PC-9 (cell line): Measurements from ENCODE around the gene B4GALNT3. TPM values are rescaled to one million over a fixed set of nuclear protein-coding genes. Genes with fewer than 3 reads are reported as not detected.
A peak's percentile ranks its signal among the peaks of the same experiment; 100 is the strongest.

Experiments used
- BruUV-seq: library from RNA; stranded (reverse); fragments of 400-500 nt; replicated peaks from 2 replicates; lab custom pipeline; 2021; lab: Mats Ljungman, UMichigan
- CTCF ChIA-PET: fragments of 300-600 bp; sonication (Branson Sonifier 250); formaldehyde crosslinking; loops from one replicate; lab custom pipeline; 2022; ENCODE audit warnings: antibody characterized with exemption; lab: Charles Lee
- POLR2A ChIA-PET: fragments of 300-600 bp; sonication (Branson Sonifier 250); formaldehyde crosslinking; loops from one replicate; lab custom pipeline; 2022; ENCODE audit warnings: antibody characterized with exemption; ENCODE audit not compliant: unreplicated experiment; lab: Charles Lee
- DNase-seq, 2 experiments: peaks; one replicate each; pipeline versions ENCODE4 v3.0.0 to v3.0.0-alpha.2; 2015 to 2022; ENCODE audit warnings: mixed read lengths in 1 of 2
- H2AFZ ChIP-seq: fragments of 200-600 bp; sonication (generic); 2 replicates; pipeline ENCODE4 v1.8.1; 2017; ENCODE audit warnings: antibody characterized with exemption
- H3F3A ChIP-seq: fragments of 200-600 bp; sonication (generic); 2 replicates; pipeline ENCODE4 v1.8.1; 2017; ENCODE audit warnings: antibody characterized with exemption, mild to moderate bottlenecking, low read depth; ENCODE audit not compliant: insufficient read depth
- H3K27ac ChIP-seq: fragments of 200-600 bp; sonication (generic); 2 replicates; pipeline ENCODE4 v1.6.1; 2016; ENCODE audit warnings: mixed run types
- H3K27me3 ChIP-seq: fragments of 200-600 bp; sonication (generic); 2 replicates; pipeline ENCODE4 v1.6.1; 2016; ENCODE audit warnings: low read depth, mixed run types; ENCODE audit not compliant: insufficient read depth
- H3K36me3 ChIP-seq: fragments of 200-600 bp; sonication (generic); 2 replicates; pipeline ENCODE4 v1.6.1; 2016; ENCODE audit warnings: low read depth, mixed run types
- H3K4me1 ChIP-seq: fragments of 200-600 bp; sonication (generic); replicated peaks from 2 replicates; pipeline ENCODE4 v1.6.1; 2016; ENCODE audit warnings: mixed run types; ENCODE audit not compliant: insufficient read depth
- H3K4me2 ChIP-seq: fragments of 200-600 bp; sonication (generic); 2 replicates; pipeline ENCODE4 v1.6.1; 2017; ENCODE audit warnings: mixed run types
- H3K4me3 ChIP-seq: fragments of 200-600 bp; sonication (generic); 2 replicates; pipeline ENCODE4 v1.6.1; 2016; ENCODE audit warnings: mixed run types
- H3K79me2 ChIP-seq: fragments of 200-600 bp; sonication (generic); 2 replicates; pipeline ENCODE4 v1.6.1; 2017; ENCODE audit warnings: low read depth, mixed run types
- H3K9me2 ChIP-seq: fragments of 200-600 bp; sonication (generic); 2 replicates; pipeline ENCODE4 v1.8.1; 2017; ENCODE audit warnings: mild to moderate bottlenecking; ENCODE audit not compliant: insufficient read depth
- H3K9me3 ChIP-seq: fragments of 200-600 bp; sonication (generic); 2 replicates; pipeline ENCODE4 v1.8.1; 2016; ENCODE audit warnings: low read depth; ENCODE audit not compliant: insufficient read depth
- H4K20me1 ChIP-seq: fragments of 200-600 bp; sonication (generic); 2 replicates; pipeline ENCODE4 v1.8.1; 2017; ENCODE audit not compliant: insufficient read depth
- EZH2 ChIP-seq: fragments of 200-600 bp; sonication (generic); IDR thresholded peaks from 2 replicates; pipeline ENCODE4 v1.8.0; 2017; ENCODE audit warnings: antibody characterized with exemption, low read depth
- intact Hi-C: fragments of 100-400 bp; cut with micrococcal nuclease; formaldehyde crosslinking; loops from one replicate; pipeline ENCODE4 v1.10.0; 2022; ENCODE audit not compliant: unreplicated experiment
- total RNA-seq: library from RNA; stranded (reverse); gene quantifications from 2 replicates; pipeline ENCODE4 v1.2.3, GENCODE V29; 2021
- TF ChIP-seq, protein P1 (sequence below): fragments of 200-600 bp; sonication (generic); conservative IDR thresholded peaks from 2 replicates; pipeline ENCODE4 v1.6.1; 2017; ENCODE audit warnings: mixed run types, antibody characterized with exemption, mild to moderate bottlenecking, moderate library complexity

Gene B4GALNT3
- total RNA-seq, 1 experiment from 2014 or later = 8.0 TPM

- TF ChIP-seq, protein P1, sequence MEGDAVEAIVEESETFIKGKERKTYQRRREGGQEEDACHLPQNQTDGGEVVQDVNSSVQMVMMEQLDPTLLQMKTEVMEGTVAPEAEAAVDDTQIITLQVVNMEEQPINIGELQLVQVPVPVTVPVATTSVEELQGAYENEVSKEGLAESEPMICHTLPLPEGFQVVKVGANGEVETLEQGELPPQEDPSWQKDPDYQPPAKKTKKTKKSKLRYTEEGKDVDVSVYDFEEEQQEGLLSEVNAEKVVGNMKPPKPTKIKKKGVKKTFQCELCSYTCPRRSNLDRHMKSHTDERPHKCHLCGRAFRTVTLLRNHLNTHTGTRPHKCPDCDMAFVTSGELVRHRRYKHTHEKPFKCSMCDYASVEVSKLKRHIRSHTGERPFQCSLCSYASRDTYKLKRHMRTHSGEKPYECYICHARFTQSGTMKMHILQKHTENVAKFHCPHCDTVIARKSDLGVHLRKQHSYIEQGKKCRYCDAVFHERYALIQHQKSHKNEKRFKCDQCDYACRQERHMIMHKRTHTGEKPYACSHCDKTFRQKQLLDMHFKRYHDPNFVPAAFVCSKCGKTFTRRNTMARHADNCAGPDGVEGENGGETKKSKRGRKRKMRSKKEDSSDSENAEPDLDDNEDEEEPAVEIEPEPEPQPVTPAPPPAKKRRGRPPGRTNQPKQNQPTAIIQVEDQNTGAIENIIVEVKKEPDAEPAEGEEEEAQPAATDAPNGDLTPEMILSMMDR = no peak
- no peak for TF ChIP-seq EZH2
- no TSS peak for BruUV-seq
- Histone ChIP-seq H3K79me2 (no peaks in the 10 kb centered on the region), H3K4me2 (peak overlapping the region; percentile 94; the same call in 1 of the 2 replicates), H3K4me1 (peaks cover 25% of the 10 kb centered on the region), H3K36me3 (no peaks in the 10 kb centered on the region), H2AFZ (no peak overlapping the region), H3K27me3 (no peaks in the 10 kb centered on the region), H3K4me3 (no peak overlapping the region), H3K9me3 (no peaks in the 10 kb centered on the region), H3K9me2 (no peaks in the 10 kb centered on the region), H4K20me1 (no peaks in the 10 kb centered on the region), H3F3A (peaks cover 23% of the 10 kb centered on the region), H3K27ac (no peak overlapping the region)
- intact Hi-C loops = loop anchor here (5.0 kb wide), 1 partner anchor 520 kb away; no protein-coding TSS in a partner anchor
- DNase-seq = no peak
- CTCF ChIA-PET = interaction anchor here (0.7 to 3.7 kb wide), 2 partner anchors 179 to 188 kb away, joined by 3 to 25 read pairs; partner anchors contain the start of gene WNK1
- POLR2A ChIA-PET = interaction anchor here (0.6 kb wide), 1 partner anchor 207 kb away, joined by 8 read pairs; no protein-coding TSS in a partner anchor
Observed at GRCh38 chr12:572532-572899, 112.8 kb downstream of the B4GALNT3 start.

- H3K4me2 ChIP-seq = no peak overlapping the region
- intact Hi-C loops = loop anchor here (5.0 kb wide), 1 partner anchor 519 kb away; no protein-coding TSS in a partner anchor
- peaks cover 23% of the 10 kb centered on the region for H3F3A ChIP-seq
- no peaks in the 10 kb centered on the region for H3K36me3 ChIP-seq
- CTCF ChIA-PET = no interaction called here
- H3K4me1 ChIP-seq = peaks cover 25% of the 10 kb centered on the region
- no TSS peak for BruUV-seq
- H3K27ac ChIP-seq = no peak overlapping the region
- H3K9me3 ChIP-seq = no peaks in the 10 kb centered on the region
- POLR2A ChIA-PET = no interaction called here
- no peak overlapping the region for H2AFZ ChIP-seq
- no peak for DNase-seq
- TF ChIP-seq, protein P1 = no peak
- no peak for TF ChIP-seq EZH2
- H3K27me3 ChIP-seq = no peaks in the 10 kb centered on the region
- no peaks in the 10 kb centered on the region for H3K79me2 ChIP-seq
- H3K4me3 ChIP-seq = no peak overlapping the region
- H4K20me1 ChIP-seq = no peaks in the 10 kb centered on the region
- H3K9me2 ChIP-seq = no peaks in the 10 kb centered on the region
Observed at GRCh38 chr12:573232-573631, 113.5 kb downstream of the B4GALNT3 start.

GRCh38 chr12:574475-575128 is 114.9 kb downstream of the B4GALNT3 start:
- DNase-seq = no peak
- H3K36me3 ChIP-seq = no peaks in the 10 kb centered on the region
- BruUV-seq = no TSS peak
- ChIA-PET CTCF (interaction anchor here (0.6 kb wide), 1 partner anchor 20 kb away, joined by 7 read pairs; no protein-coding TSS in a partner anchor), POLR2A (interaction anchor here (0.5 to 0.7 kb wide), 3 partner anchors 42 to 177 kb away, joined by 3 to 26 read pairs (median 4); no protein-coding TSS in a partner anchor)
- no peak overlapping the region for H2AFZ ChIP-seq
- intact Hi-C loops = loop anchor here (5.0 kb wide), 1 partner anchor 518 kb away; no protein-coding TSS in a partner anchor
- no peak overlapping the region for H3K27ac ChIP-seq
- TF ChIP-seq EZH2 = no peak
- no peak overlapping the region for H3K4me2 ChIP-seq
- H3K4me3 ChIP-seq = no peak overlapping the region
- H3K9me2 ChIP-seq = no peaks in the 10 kb centered on the region
- H3K27me3 ChIP-seq = no peaks in the 10 kb centered on the region
- no peaks in the 10 kb centered on the region for H3K9me3 ChIP-seq
- H3F3A ChIP-seq = peaks cover 27% of the 10 kb centered on the region
- H4K20me1 ChIP-seq = no peaks in the 10 kb centered on the region
- no peaks in the 10 kb centered on the region for H3K79me2 ChIP-seq
- H3K4me1 ChIP-seq = peaks cover 27% of the 10 kb centered on the region
